Body of pancreas (tissue), 4 donors: ENCODE measurements around the gene ANO3.

Source experiments
- CTCF ChIP-seq, 7 experiments: fragments of 450-650 bp in 4 of 7; fragments of 200-600 bp in 3 of 7; sonication (generic) in 3 of 7; IDR thresholded peaks; one replicate each; pipeline ENCODE4 v1.5.1; 2016 to 2019; ENCODE audit warnings: antibody characterized with exemption in 7 of 7
- POLR2A ChIP-seq, 3 donors: fragments of 450-650 bp; IDR thresholded peaks; one replicate each; pipeline ENCODE4 v1.6.1; 2016; ENCODE audit warnings: antibody characterized with exemption in 3 of 3, mild to moderate bottlenecking in 2 of 3

DNA sequence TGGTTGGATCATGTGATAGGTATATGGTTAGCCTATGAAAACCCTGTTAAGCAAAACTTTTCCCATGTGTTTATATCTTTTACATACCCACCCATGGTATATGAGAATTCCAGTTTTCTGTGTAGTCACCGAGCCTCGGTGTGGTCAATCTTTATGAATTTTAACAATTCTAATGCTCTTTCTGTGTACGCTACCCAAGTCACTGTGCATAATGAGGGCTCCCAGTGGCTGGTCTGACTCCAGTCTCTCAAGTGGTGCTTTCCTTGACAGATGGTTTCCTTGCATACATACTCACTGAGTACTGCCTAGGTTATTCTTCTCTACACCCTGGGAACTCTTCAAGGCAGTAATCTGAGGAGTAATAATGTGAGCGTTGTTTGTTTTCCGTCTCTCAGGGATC lies 222.5 kb downstream of the ANO3 start:
- TF ChIP-seq CTCF (IDR thresholded peaks at IDR 0.05) (no peak), POLR2A (IDR thresholded peaks at IDR 0.05) (no peak)
